Myocyte (in vitro differentiated cells): ENCODE measurements around the gene ARTN. TPM values are rescaled to one million over a fixed set of nuclear protein-coding genes. Genes with fewer than 3 reads are reported as not detected.

Experiments used
- DNase-seq: peaks from one replicate; pipeline ENCODE4 v3.0.0-alpha.2; 2012; ENCODE audit warnings: low read depth
- polyA plus RNA-seq: library from polyadenylated mRNA; unstranded; fragments of >200 nt; gene quantifications from one replicate; pipeline ENCODE4 v1.2.1, GENCODE V29; 2012; ENCODE audit warnings: missing spikeins
- total RNA-seq: library from RNA; depleted of rRNA; stranded (reverse); fragments of >200 nt; gene quantifications from 2 replicates; pipeline ENCODE4 v1.2.3, GENCODE V29; 2014

ARTN gene, protein sequence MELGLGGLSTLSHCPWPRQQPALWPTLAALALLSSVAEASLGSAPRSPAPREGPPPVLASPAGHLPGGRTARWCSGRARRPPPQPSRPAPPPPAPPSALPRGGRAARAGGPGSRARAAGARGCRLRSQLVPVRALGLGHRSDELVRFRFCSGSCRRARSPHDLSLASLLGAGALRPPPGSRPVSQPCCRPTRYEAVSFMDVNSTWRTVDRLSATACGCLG
- total RNA-seq = 0.80 and 6.9 TPM in 2 replicates
- 0.52 TPM for polyA plus RNA-seq

DNA sequence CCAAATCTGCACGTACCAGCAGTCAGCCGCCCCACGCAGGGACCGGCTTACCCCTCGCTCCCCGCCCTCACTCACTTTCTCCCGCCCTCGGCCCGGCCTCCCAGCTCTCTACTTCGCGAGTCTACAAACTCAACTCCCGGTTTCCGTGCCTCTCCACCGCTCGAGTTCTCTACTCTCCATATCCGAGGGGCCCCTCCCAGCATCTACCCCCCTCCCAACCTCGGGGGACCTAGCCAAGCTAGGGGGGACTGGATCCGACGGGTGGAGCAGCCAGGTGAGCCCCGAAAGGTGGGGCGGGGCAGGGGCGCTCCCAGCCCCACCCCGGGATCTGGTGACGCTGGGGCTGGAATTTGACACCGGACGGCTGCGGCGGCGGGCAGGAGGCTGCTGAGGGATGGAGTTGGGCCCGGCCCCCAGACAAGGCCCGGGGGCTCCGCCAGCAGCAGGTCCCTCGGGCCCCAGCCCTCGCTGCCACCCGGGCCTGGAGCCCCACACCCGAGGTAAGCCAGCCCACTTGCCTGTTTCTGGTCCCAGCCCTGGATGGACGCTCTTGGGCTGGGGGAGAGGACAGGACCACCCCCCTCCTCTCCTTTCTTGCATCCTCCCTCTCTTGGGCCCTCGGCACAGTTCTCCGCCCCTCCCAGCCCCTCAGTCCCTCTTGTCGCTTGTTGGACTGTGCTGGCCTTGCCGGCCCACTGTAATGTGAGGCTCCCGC, at the start of gene ARTN:
ARTN (plus strand) TSS at position 416 of the 715 bp plus-strand sequence. CDS start 1,856 bp downstream, outside the sequence.
- peak; percentile 43 for DNase-seq

DNA sequence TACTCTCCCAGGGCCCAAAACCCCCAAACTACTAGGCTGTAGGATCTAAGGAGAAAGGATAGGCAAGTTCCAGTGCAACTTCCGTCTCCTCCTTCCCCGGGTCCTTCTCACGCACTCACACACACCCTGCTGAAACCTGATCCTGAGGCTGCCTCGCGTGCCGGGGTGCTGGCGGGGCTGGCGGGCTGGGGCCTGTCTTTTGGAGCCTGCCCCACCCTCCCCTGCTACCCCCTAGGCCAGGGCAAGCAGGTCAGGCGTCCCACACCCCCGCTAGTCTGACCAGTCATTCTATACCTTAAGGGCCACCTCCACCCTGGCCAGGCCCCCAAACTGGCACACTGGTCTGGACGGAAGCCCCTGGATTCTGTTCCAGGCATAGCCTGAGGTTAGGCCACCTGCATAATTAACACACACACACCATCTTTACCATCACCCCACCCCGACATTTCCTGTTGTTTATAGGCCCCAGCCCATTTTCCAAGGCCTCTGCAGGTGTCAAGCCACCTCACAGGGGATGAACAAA, 48.3 kb upstream of the ARTN start:
- no peak for DNase-seq

GRCh38 chr1:43887748-43888147, 45.9 kb upstream of the ARTN start:
- DNase-seq = no peak

DNA sequence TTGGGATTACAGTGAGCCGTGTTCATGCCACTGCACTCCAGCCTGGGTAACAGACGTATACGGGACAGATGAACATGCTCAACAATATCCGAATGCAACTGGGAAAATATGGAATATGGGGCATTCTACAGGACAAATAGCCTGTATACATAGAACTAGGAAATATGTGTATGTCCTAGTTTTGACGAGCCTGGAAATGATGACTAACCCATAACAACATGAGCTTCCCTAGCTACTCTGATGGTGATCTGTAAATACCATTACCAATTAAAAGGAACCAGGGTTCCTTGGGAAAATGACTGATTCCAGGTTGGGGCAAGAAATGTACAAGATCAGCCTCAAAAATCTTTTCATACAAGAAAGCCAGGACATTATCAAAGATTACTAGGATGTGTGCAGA, 42.8 kb upstream of the ARTN start:
- no peak for DNase-seq

DNA sequence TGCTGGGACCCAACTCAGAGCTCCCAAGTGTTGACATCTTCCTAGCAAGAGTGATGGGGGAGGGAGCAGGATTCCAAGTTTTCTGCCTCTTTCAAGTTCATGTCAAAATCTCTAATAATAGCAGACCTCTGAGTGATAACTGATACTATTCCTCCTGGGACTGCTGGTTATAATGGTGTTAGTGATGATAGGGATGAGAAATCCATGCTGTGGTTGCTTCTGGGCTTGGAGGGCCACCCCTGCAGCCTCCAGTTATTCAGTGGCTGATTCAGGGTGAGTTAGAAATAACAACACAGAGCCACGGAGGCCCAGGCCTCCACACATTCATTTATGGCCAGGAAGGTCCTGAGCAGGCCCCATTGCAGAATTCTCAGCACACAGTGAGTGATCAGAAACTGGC, 40.6 kb upstream of the ARTN start:
- peak; percentile 90 for DNase-seq

DNA sequence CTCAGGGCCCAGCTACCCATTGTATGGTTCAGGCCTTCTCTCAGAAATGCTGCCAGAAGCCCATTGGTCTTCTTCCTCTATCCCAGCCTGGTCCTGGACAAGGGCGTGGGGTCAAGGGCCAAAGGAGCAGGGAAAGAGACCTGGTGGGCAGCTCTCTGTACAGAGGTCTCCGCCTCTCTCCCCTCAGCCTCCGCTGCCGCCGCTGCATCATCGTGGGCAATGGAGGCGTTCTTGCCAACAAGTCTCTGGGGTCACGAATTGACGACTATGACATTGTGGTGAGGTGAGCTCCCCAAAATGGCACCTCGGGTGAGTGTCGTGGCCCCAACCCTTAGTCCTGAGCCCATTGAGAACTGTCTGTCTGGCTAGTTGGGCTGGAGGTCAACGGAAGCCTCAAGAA, 34.6 kb upstream of the ARTN start:
- DNase-seq = no peak

DNA sequence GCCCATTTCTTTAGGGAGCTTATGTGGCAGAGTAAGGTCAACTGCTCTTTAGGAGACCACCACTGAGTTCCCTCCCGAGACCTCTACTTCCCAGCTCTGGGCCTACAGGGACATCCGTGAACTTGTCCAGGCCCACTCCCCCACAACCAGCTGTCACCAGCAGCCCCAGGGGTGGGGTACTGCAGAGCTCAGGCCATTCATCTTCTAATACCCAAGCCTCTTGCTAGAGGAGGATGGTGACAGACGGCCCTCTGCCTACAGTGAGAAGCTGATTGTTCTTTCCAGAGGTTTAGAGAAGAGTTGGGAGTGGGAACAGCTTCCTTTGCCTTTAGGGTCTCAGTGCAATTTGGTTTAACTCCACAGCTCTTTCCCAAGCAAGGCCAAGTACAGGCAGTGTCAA, 33.2 kb upstream of the ARTN start:
- DNase-seq = no peak

DNA sequence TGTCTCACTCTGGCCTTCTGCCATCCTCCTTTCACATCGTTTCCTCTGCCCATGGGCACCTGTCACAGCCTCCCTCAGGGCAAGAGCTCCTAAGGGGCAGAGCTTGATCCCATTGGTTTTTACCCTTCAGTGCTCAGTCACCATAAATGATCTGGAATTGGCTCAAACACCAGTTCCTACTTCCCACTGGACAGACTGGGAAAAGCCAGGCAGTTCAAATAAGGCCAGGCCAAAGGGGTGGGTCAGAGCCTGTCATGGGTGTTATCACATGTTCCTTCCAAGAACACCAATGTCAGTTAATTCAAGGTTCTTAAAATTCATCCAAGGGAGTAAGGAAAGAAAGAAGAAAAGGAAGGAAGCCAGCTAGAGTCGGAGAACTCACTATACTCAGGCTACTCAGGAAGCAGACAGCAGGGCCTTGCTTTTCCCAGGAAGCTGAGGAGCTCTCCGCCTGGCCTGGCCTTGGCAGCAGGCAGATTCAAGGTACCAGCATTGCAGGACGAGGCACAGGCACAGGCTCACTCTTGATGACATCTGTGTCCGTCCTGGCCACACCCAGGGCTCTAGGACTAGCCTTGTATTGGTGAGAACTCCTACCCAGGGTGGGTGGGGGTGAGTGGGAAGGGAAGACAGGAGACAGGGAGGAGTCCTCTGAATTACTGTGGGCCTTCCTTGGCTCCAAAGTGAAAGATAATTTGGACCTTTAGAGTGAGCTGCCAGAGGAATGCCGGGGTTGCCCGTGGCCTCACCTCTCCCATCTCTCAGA, 32.2 kb upstream of the ARTN start:
- no peak for DNase-seq

GRCh38 chr1:43902058-43902831, 31.4 kb upstream of the ARTN start:
- peak; percentile 33 for DNase-seq

DNA sequence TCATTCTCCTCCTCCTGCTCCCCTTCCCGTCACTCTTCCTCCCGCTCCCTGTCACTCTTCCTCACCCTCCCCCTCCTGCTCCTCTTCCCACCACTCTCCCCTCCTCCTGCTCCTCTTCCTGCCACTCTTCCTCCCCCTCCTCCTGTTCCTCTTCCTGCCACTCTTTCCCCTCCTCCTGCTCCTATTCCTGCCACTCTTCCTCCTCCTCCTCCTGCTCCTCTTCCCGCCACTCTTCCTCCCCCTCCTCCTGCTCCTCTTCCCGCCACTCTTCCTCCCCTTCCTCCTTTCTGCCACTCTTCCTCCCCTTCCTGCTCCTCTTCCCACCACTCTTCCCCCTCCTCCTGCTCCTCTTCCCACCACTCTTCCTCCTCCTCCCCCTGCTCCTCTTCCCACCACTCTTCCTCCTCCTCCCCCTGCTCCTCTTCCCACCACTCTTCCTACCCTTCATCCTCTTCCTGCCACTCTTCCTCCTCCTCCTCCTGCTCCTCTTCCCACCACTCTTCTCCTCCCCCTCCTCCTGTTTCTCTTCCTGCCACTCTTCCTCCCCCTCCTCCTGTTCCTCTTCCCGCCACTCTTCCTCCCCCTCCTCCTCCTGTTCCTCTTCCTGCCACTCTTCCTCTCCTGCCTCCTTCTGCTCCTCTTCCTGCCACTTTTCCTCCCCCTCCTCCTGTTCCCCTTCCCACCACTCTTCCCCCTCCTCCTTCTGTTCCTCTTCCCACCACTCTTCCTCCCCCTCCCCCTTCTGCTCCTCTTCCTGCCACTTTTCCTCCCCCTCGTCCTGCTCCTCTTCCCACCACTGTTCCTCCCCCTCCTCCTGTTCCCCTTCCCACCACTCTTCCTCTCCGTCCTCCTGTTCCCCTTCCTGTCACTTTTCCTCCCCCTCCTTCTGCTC, 28.7 kb upstream of the ARTN start:
- DNase-seq = no peak

- DNase-seq = no peak
These were observed 25.4 kb upstream of the ARTN start for GRCh38 chr1:43908226-43908625.

DNA sequence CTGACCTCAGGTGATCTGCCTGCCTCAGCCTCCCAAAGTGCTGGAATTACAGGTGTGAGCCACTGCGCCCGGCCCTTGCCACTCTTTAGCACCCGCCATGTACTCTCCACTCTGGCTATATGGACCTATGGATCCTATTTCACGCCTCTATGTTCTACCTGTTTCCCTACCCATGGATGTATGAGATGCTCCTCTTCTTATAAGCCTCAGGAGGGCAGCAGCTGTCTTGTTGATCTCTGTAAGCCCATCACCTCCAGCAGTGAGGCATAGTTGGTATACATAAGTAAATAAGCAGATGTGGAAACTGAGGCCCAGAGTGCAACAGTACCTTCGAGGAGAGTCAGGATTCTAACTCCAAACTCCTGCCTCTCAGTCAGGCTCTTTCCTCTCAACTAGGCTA, 24.7 kb upstream of the ARTN start:
- no peak for DNase-seq

DNA sequence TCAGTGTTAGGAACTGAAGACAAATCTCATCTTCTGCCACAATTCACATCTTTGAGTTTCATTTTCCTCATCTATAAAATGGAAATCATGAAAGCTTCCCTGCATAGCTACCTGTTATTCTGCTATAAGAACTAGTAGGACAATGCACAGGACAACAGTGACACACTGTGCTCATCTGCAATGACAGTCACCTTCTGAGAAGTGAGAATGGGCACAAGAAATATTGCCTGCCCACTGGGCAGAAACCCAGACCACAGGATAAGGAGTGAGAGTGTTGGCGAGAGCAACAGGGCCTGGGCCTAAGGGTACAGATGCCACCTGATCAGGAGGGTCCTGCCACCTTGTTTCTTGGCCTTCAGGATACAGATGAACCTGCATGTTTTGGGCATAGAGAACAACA, 23.3 kb upstream of the ARTN start:
- DNase-seq = no peak

GRCh38 chr1:43912607-43913006, 21.0 kb upstream of the ARTN start:
- DNase-seq = peak; percentile 30

DNA sequence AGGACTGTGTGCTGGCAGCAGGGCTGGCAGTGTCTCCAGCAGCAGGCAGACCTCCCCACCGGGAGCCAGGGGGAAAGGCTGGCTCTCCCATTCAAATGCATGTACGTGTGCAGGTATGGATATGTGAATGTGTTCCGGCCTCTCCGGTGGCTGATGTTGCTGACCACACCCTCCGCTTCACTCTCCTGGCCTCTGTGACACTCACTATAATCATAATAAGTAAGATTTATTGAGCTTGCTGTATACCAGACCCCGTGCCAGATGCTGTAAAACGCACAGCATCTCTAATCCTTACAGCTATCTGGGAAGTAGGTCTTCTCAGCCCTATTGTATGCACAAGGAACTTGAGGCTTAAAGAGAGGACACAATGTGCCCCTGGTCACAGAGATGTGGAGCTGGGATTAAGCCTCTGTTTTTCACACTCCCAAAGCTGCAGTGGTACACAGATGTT, 20.5 kb upstream of the ARTN start:
- no peak for DNase-seq

DNA sequence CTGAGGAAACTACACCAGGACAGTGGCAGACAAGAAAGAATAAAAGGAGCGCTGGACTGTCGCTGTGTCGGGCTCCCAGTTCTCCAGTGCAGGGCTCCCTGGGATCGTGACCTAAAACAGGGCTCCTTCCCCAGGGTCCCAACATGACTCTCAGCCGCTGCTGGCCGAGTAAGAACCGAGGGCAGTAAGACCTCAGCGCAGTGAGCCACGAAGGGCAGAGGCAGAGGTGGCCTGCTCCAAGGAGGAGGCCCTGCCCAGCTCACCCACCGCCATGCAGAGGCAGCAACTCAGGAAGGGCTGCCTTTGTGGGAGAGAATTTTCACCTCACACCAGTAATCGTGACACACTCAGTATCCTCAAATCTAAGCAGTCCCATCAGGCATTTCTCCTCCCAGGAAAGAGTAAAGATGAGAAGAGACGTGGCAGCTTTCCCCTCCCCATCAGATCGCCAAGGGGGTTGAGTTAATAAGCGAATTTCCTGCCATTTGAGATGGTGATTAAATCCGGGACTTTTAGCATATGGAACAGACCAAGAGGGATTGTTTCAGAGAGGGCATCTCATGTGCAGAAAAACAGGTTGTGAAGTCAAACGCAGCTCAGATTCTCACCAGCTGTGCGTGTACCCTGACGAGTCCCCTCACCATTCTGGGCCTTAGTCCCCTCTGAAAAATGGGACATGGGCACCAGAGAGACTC, 19.8 kb upstream of the ARTN start:
- DNase-seq = no peak

GRCh38 chr1:43914576-43915525, 18.8 kb upstream of the ARTN start:
- no peak for DNase-seq

DNA sequence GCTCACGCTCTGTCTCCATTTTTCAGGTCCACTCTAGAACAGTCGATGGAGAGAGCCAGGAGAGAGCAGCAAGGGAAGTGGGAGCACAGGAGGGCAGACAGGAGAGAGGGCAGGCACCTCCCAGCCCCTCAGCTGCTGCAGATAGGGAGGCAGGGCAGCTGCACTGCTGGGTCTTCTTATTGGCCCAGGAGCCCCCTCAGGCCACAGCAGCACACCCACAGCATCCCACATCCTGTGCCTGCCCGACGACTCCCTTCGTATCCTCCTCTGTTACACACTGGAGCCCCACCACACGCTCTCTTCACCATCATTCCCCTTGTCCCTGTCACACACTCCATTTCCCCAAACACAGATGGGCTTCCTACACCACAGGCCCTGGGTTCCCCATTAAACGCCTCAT, 13.7 kb upstream of the ARTN start:
- no peak for DNase-seq
